Naive B cell (primary cell): ENCODE results near the gene VOPP1. TPM values are rescaled to one million over a fixed set of nuclear protein-coding genes. Genes with fewer than 3 reads are reported as not detected.

ENCODE experiments used
- ATAC-seq, 2 donors: fragments of 150-1000 bp; cut with Tn5 transposase; 2 replicates each; pipeline ENCODE4 v1.10.0; 2021; ENCODE audit warnings: low read depth in 2 of 2, mild to moderate bottlenecking in 2 of 2, moderate library complexity in 2 of 2
- DNase-seq: peaks from one replicate; pipeline ENCODE4 v3.0.0; 2022
- H3K27ac Mint-ChIP-seq, 6 donors: one replicate each; pipeline ENCODE4 v1.8.0; 2020 to 2022; ENCODE audit warnings: mild to moderate bottlenecking in 6 of 6, mixed read lengths in 6 of 6, moderate library complexity in 5 of 6, inconsistent platforms in 2 of 6
- H3K27me3 Mint-ChIP-seq, 3 donors: one replicate each; pipeline ENCODE4 v1.8.0; 2021 to 2022; ENCODE audit warnings: mixed read lengths in 3 of 3, mild to moderate bottlenecking in 1 of 3
- H3K36me3 Mint-ChIP-seq, 2 donors: one replicate each; pipeline ENCODE4 v1.8.0; 2020 to 2022; ENCODE audit warnings: mixed read lengths in 2 of 2, inconsistent platforms in 1 of 2, mild to moderate bottlenecking in 1 of 2
- H3K4me1 Mint-ChIP-seq, 3 donors: one replicate each; pipeline ENCODE4 v1.8.0; 2020 to 2022; ENCODE audit warnings: mixed read lengths in 3 of 3, inconsistent platforms in 1 of 3, mild to moderate bottlenecking in 1 of 3, moderate library complexity in 1 of 3
- H3K4me3 Mint-ChIP-seq, 8 donors: one replicate each; pipeline ENCODE4 v1.8.0; 2020 to 2022; ENCODE audit warnings: mild to moderate bottlenecking in 8 of 8, mixed read lengths in 8 of 8, moderate library complexity in 8 of 8, inconsistent platforms in 2 of 8
- H3K9me3 Mint-ChIP-seq, 7 donors: one replicate each; pipeline ENCODE4 v1.8.0; 2020 to 2022; ENCODE audit warnings: mixed read lengths in 7 of 7, mild to moderate bottlenecking in 5 of 7, inconsistent platforms in 2 of 7, moderate library complexity in 1 of 7
- polyA plus RNA-seq, 6 donors: library from polyadenylated mRNA; unstranded; fragments of 300-500 nt; fragmentation: Illumina TruSeq; gene quantifications; one replicate each; pipeline ENCODE4 v1.2.3, GENCODE V29; 2021; ENCODE audit warnings: low read depth in 6 of 6

VOPP1 gene
- polyA plus RNA-seq, 6 donors from 2014 or later, result 27.5 to 78.6 (median 34.2) TPM

- Mint-ChIP-seq H3K9me3 (no peaks in the 10 kb centered on the region), H3K27ac (peak overlapping the region; percentile 97 to 100 (median 99)), H3K4me3 (peak overlapping the region in 7 of 8 donors; percentile 67 to 92 (median 82)), H3K4me1 (peaks cover 64 to 90% (median 68%) of the 10 kb centered on the region in 3 donors), H3K36me3 (no peaks in the 10 kb centered on the region), H3K27me3 (no peaks in the 10 kb centered on the region)
- DNase-seq, result no peak
- no peak for ATAC-seq
Observed at GRCh38 chr7:55532150-55532917, 40.0 kb downstream of the VOPP1 start.

- no peak for ATAC-seq
- Mint-ChIP-seq H3K4me1 (peaks cover 63 to 90% (median 68%) of the 10 kb centered on the region in 3 donors), H3K27ac (peak overlapping the region in 4 of 6 donors; percentile 85 to 99 (median 98)), H3K36me3 (no peaks in the 10 kb centered on the region), H3K9me3 (no peaks in the 10 kb centered on the region), H3K4me3 (peak overlapping the region in 3 of 8 donors; percentile 27 to 82 (median 37)), H3K27me3 (no peaks in the 10 kb centered on the region)
- no peak for DNase-seq
Observed at GRCh38 chr7:55531536-55531935, 40.8 kb downstream of the VOPP1 start.

- Mint-ChIP-seq H3K9me3 (no peaks in the 10 kb centered on the region), H3K4me3 (peak overlapping the region; percentile 22 to 89 (median 52)), H3K4me1 (peaks cover 43 to 78% (median 48%) of the 10 kb centered on the region in 3 donors), H3K36me3 (no peaks in the 10 kb centered on the region), H3K27me3 (no peaks in the 10 kb centered on the region), H3K27ac (peak overlapping the region in 5 of 6 donors; percentile 57 to 88 (median 78))
- DNase-seq (no peak), ATAC-seq (peak in 1 of 2 donors; percentile 11)
Observed at GRCh38 chr7:55527307-55527706, 45.0 kb downstream of the VOPP1 start.

GRCh38 chr7:55526770-55527169 is 45.5 kb downstream of the VOPP1 start:
- Mint-ChIP-seq H3K36me3 (no peaks in the 10 kb centered on the region), H3K4me1 (peaks cover 42 to 77% (median 45%) of the 10 kb centered on the region in 3 donors), H3K9me3 (no peaks in the 10 kb centered on the region), H3K27ac (peak overlapping the region in 4 of 6 donors; percentile 71 to 93 (median 84)), H3K4me3 (peak overlapping the region; percentile 50 to 89 (median 56)), H3K27me3 (no peaks in the 10 kb centered on the region)
- DNase-seq (peak; percentile 62), ATAC-seq (peak; percentile 99 to 100)

GRCh38 chr7:55526329-55526728 is 46.0 kb downstream of the VOPP1 start:
- no peaks in the 10 kb centered on the region for H3K9me3 Mint-ChIP-seq
- DNase-seq, result no peak
- peak overlapping the region in 2 of 8 donors; percentile 51 to 89 for H3K4me3 Mint-ChIP-seq
- peak overlapping the region in 1 of 6 donors; percentile 80 for H3K27ac Mint-ChIP-seq
- peak in 1 of 2 donors; percentile 5 for ATAC-seq
- H3K27me3 Mint-ChIP-seq, result no peaks in the 10 kb centered on the region
- H3K36me3 Mint-ChIP-seq, result no peaks in the 10 kb centered on the region
- H3K4me1 Mint-ChIP-seq, result peaks cover 38 to 74% (median 45%) of the 10 kb centered on the region in 3 donors

- Mint-ChIP-seq H3K27me3 (no peaks in the 10 kb centered on the region), H3K36me3 (peaks cover 7 to 10% of the 10 kb centered on the region in 2 donors), H3K4me3 (peak overlapping the region in 3 of 8 donors; percentile 5 to 11 (median 5)), H3K4me1 (peaks cover 42 to 64% (median 49%) of the 10 kb centered on the region in 3 donors), H3K27ac (peak overlapping the region in 4 of 6 donors; percentile 13 to 82 (median 71)), H3K9me3 (no peaks in the 10 kb centered on the region)
- DNase-seq, result no peak
- no peak for ATAC-seq
Observed at GRCh38 chr7:55524558-55525310, 47.6 kb downstream of the VOPP1 start.

- no peaks in the 10 kb centered on the region for H3K9me3 Mint-ChIP-seq
- peak overlapping the region in 4 of 6 donors; percentile 52 to 80 (median 74) for H3K27ac Mint-ChIP-seq
- no peak for ATAC-seq
- peaks cover 12 to 17% of the 10 kb centered on the region in 2 donors for H3K36me3 Mint-ChIP-seq
- H3K27me3 Mint-ChIP-seq, result no peaks in the 10 kb centered on the region
- DNase-seq, result no peak
- no peak overlapping the region for H3K4me3 Mint-ChIP-seq
- H3K4me1 Mint-ChIP-seq, result peaks cover 37 to 54% (median 49%) of the 10 kb centered on the region in 3 donors
Observed at GRCh38 chr7:55523366-55523765, 48.9 kb downstream of the VOPP1 start.

- Mint-ChIP-seq H3K4me1 (peaks cover 33 to 51% (median 47%) of the 10 kb centered on the region in 3 donors), H3K36me3 (peaks cover 19 to 24% of the 10 kb centered on the region in 2 donors), H3K27me3 (no peaks in the 10 kb centered on the region), H3K4me3 (no peak overlapping the region), H3K9me3 (no peaks in the 10 kb centered on the region), H3K27ac (peak overlapping the region in 3 of 6 donors; percentile 37 to 69 (median 57))
- ATAC-seq, result no peak
- DNase-seq, result no peak
Observed at GRCh38 chr7:55521917-55522902, 50.1 kb downstream of the VOPP1 start.

GRCh38 chr7:55521512-55521911 is 50.8 kb downstream of the VOPP1 start:
- no peaks in the 10 kb centered on the region for H3K27me3 Mint-ChIP-seq
- no peaks in the 10 kb centered on the region for H3K9me3 Mint-ChIP-seq
- H3K27ac Mint-ChIP-seq, result peak overlapping the region in 3 of 6 donors; percentile 37 to 82 (median 42)
- DNase-seq (no peak), ATAC-seq (no peak)
- no peak overlapping the region for H3K4me3 Mint-ChIP-seq
- H3K4me1 Mint-ChIP-seq, result peaks cover 28 to 45% (median 42%) of the 10 kb centered on the region in 3 donors
- H3K36me3 Mint-ChIP-seq, result peaks cover 19 to 24% of the 10 kb centered on the region in 2 donors

- Mint-ChIP-seq H3K27ac (peak overlapping the region in 5 of 6 donors; percentile 42 to 89 (median 71)), H3K4me3 (no peak overlapping the region), H3K9me3 (no peaks in the 10 kb centered on the region), H3K27me3 (no peaks in the 10 kb centered on the region), H3K36me3 (peaks cover 24% of the 10 kb centered on the region in 2 donors), H3K4me1 (peaks cover 25 to 54% (median 39%) of the 10 kb centered on the region in 3 donors)
- no peak for ATAC-seq
- DNase-seq, result no peak
Observed at GRCh38 chr7:55520426-55521140, 51.7 kb downstream of the VOPP1 start.

GRCh38 chr7:55518836-55519235 is 53.5 kb downstream of the VOPP1 start:
- no peaks in the 10 kb centered on the region for H3K9me3 Mint-ChIP-seq
- H3K27ac Mint-ChIP-seq, result peak overlapping the region in 2 of 6 donors; percentile 44 to 78
- peaks cover 24% of the 10 kb centered on the region in 2 donors for H3K36me3 Mint-ChIP-seq
- no peaks in the 10 kb centered on the region for H3K27me3 Mint-ChIP-seq
- peaks cover 21 to 50% (median 30%) of the 10 kb centered on the region in 3 donors for H3K4me1 Mint-ChIP-seq
- DNase-seq, result no peak
- no peak for ATAC-seq
- no peak overlapping the region for H3K4me3 Mint-ChIP-seq
